Measurements from ENCODE around the gene TBC1D22A. TPM values are rescaled to one million over a fixed set of nuclear protein-coding genes. Genes with fewer than 3 reads are reported as not detected.

Gene TBC1D22A
- total and polyA plus RNA-seq, 2 experiments from 2014 or later, result 9.6 to 13.3 TPM

- TF ChIP-seq STAT1 (IDR thresholded peaks at IDR 0.05; ENCODE audit: unreplicated experiment) (no peak), ZNF114 (CRISPR knock-in tag; IDR thresholded peaks at IDR 0.05) (no peak), JUNB (IDR thresholded peaks at IDR 0.05; ENCODE audit: unreplicated experiment) (no peak), CTCF (conservative IDR thresholded peaks at IDR 0.05; ENCODE audit: low read depth in 2 of 2) (no peak), ETS1 (IDR thresholded peaks at IDR 0.05) (no peak), EZH2 (IDR thresholded peaks at IDR 0.05; ENCODE audit: low read depth, unreplicated experiment) (no peak), NANOG (IDR thresholded peaks at IDR 0.05; ENCODE audit: borderline replicate concordance) (no peak)
These were observed 298.3 kb downstream of the TBC1D22A start (continued) for GRCh38 chr22:47060718-47061117.

- no peaks in the 10 kb centered on the region for H3K9me2 ChIP-seq (ENCODE audit: insufficient read depth)
- no peaks in the 10 kb centered on the region for H3K9me3 Mint-ChIP-seq
- H3K4me2 ChIP-seq, result no peak overlapping the region
- no peak overlapping the region for H3K27ac ChIP-seq (ENCODE audit: low read depth)
- H3F3A ChIP-seq (replicated peaks; ENCODE audit: low read depth), result no peaks in the 10 kb centered on the region
- H3K4me3 ChIP-seq, result no peak overlapping the region
- no peaks in the 10 kb centered on the region for H3K36me3 ChIP-seq (ENCODE audit: insufficient read depth)
- TF ChIP-seq ZNF114 (CRISPR knock-in tag; IDR thresholded peaks at IDR 0.05), result no peak
- no peak for TF ChIP-seq POLR2AphosphoS5 (IDR thresholded peaks at IDR 0.05; ENCODE audit: low read depth)
- no peak for TF ChIP-seq CREB1 (CRISPR knock-in tag; IDR thresholded peaks at IDR 0.05; ENCODE audit: low read depth)
- no peak for TF ChIP-seq CTCF (conservative IDR thresholded peaks at IDR 0.05; ENCODE audit: low read depth in 2 of 2)
- no peak for TF ChIP-seq NANOG (IDR thresholded peaks at IDR 0.05; ENCODE audit: borderline replicate concordance)
- TF ChIP-seq EZH2phosphoT487 (IDR thresholded peaks at IDR 0.05; ENCODE audit: unreplicated experiment), result no peak
- TF ChIP-seq REST (IDR thresholded peaks at IDR 0.05; ENCODE audit: unreplicated experiment), result no peak
- no peak for TF ChIP-seq STAT1 (IDR thresholded peaks at IDR 0.05; ENCODE audit: unreplicated experiment)
- no peak for TF ChIP-seq JUNB (IDR thresholded peaks at IDR 0.05; ENCODE audit: unreplicated experiment)
- no peak for TF ChIP-seq ZNF331 (CRISPR knock-in tag; IDR thresholded peaks at IDR 0.05; ENCODE audit: low read depth)
- TF ChIP-seq EZH2 (IDR thresholded peaks at IDR 0.05; ENCODE audit: low read depth, unreplicated experiment), result no peak
- H3K27me3 ChIP-seq (ENCODE audit: insufficient read depth), result no peaks in the 10 kb centered on the region
- H3K27me3 Mint-ChIP-seq (ENCODE audit: insufficient read depth, low read depth, poor library complexity), result peaks cover 1% of the 10 kb centered on the region
- H3K4me1 Mint-ChIP-seq, result no peaks in the 10 kb centered on the region
- ATAC-seq, result no peak
- no peak overlapping the region for H3K4me3 Mint-ChIP-seq
- H3K4me1 ChIP-seq (ENCODE audit: insufficient read depth), result no peaks in the 10 kb centered on the region
- H2AFZ ChIP-seq, result no peak overlapping the region
- no peaks in the 10 kb centered on the region for H4K20me1 ChIP-seq (replicated peaks; ENCODE audit: insufficient read depth)
- no peak for DNase-seq (ENCODE audit: low spot score)
- no peaks in the 10 kb centered on the region; the same call in 1 of the 3 replicates for H3K36me3 Mint-ChIP-seq (ENCODE audit: low read depth)
- no peaks in the 10 kb centered on the region for H3K79me2 ChIP-seq (replicated peaks; ENCODE audit: insufficient read depth)
- no peak overlapping the region; the same call in 1 of the 2 replicates for H3K27ac Mint-ChIP-seq
These were observed 298.8 kb downstream of the TBC1D22A start for GRCh38 chr22:47061226-47061625.
